ENCODE data around the gene UQCC2. TPM values are rescaled to one million over a fixed set of nuclear protein-coding genes. Genes with fewer than 3 reads are reported as not detected.

Gene UQCC2
- total RNA-seq, 3 donors from 2014 or later, result 108 to 142 (median 110) TPM

- Mint-ChIP-seq H3K4me3 (no peak overlapping the region), H3K9me3 (no peaks in the 10 kb centered on the region), H3K4me1 (ENCODE audit: low read depth) (peaks cover 15% of the 10 kb centered on the region), H3K36me3 (ENCODE audit: insufficient read depth) (peaks cover 21% of the 10 kb centered on the region), H3K27me3 (ENCODE audit: low read depth) (no peaks in the 10 kb centered on the region)
- ATAC-seq (no peak), DNase-seq (no peak)
Measured at GRCh38 chr6:33665957-33666356, 45.5 kb downstream of the UQCC2 start.

DNA sequence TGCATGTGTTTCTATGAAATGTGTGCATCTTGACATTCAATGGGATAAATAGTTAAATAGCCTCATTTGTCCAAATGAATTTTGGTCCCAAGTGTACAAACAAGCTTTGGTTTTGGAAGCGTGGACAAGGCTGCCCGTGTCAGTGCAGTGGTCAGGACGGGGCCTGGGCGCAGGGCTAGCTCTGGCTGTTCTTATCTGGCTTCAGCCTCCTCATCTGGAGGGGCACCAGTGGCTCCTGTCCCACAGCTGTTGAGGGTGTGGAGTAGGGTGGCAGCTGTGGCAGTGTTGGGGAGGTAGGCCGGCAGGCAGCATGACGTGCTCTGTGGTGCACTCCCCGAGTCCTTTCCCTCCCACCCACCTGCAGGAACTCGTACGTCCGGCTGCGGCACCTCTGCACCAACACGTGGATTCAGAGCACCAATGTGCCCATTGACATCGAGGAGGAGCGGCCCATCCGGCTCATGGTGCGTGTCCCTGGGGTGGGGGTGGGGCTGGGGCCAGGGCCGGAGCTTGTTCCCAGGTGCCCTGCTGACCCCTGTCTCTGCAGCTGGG lies 46.9 kb downstream of the UQCC2 start:
- no peak for DNase-seq
- Mint-ChIP-seq H3K4me3 (no peak overlapping the region), H3K9me3 (no peaks in the 10 kb centered on the region), H3K36me3 (ENCODE audit: insufficient read depth) (peaks cover 19% of the 10 kb centered on the region), H3K27me3 (ENCODE audit: low read depth) (no peaks in the 10 kb centered on the region), H3K4me1 (ENCODE audit: low read depth) (peaks cover 14% of the 10 kb centered on the region)
- no peak for ATAC-seq

- no peak overlapping the region for H3K4me3 Mint-ChIP-seq
- no peaks in the 10 kb centered on the region for H3K9me3 Mint-ChIP-seq
- no peaks in the 10 kb centered on the region for H3K27me3 Mint-ChIP-seq (ENCODE audit: low read depth)
- no peak for ATAC-seq
- no peak for DNase-seq
- H3K4me1 Mint-ChIP-seq (ENCODE audit: low read depth), result peaks cover 8% of the 10 kb centered on the region
- peaks cover 18% of the 10 kb centered on the region for H3K36me3 Mint-ChIP-seq (ENCODE audit: insufficient read depth)
Measured at GRCh38 chr6:33663727-33664449, 47.6 kb downstream of the UQCC2 start.

GRCh38 chr6:33663028-33663427 lies 48.5 kb downstream of the UQCC2 start:
- H3K4me1 Mint-ChIP-seq (ENCODE audit: low read depth), result no peaks in the 10 kb centered on the region
- H3K36me3 Mint-ChIP-seq (ENCODE audit: insufficient read depth), result peaks cover 17% of the 10 kb centered on the region

DNA sequence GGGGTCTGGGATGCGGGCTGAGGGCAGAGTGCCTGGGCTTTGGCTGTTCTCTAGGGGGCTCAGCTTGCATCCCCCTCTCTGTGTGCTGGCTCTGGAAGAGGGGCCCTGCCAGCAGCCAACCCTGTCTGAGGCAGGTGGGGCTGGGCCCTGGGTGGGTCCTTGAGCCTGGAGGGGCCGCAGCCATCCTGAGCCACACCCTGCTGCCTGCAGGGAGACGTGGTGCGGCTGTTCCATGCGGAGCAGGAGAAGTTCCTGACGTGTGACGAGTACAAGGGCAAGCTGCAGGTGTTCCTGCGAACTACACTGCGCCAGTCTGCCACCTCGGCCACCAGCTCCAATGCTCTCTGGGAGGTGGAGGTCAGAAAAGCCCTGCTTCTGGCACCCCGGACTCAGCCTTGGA lies 49.2 kb downstream of the UQCC2 start:
- H3K9me3 Mint-ChIP-seq, result no peaks in the 10 kb centered on the region
- H3K36me3 Mint-ChIP-seq (ENCODE audit: insufficient read depth), result peaks cover 14% of the 10 kb centered on the region
- H3K4me1 Mint-ChIP-seq (ENCODE audit: low read depth), result no peaks in the 10 kb centered on the region
- no peak overlapping the region for H3K4me3 Mint-ChIP-seq
- H3K27me3 Mint-ChIP-seq (ENCODE audit: low read depth), result no peaks in the 10 kb centered on the region
- DNase-seq (no peak), ATAC-seq (no peak)

More at GRCh38 chr6:33663028-33663427, 48.5 kb downstream of the UQCC2 start:
- Mint-ChIP-seq H3K4me3 (no peak overlapping the region), H3K9me3 (no peaks in the 10 kb centered on the region), H3K27me3 (ENCODE audit: low read depth) (no peaks in the 10 kb centered on the region)
- DNase-seq, result no peak
- ATAC-seq, result no peak

DNA sequence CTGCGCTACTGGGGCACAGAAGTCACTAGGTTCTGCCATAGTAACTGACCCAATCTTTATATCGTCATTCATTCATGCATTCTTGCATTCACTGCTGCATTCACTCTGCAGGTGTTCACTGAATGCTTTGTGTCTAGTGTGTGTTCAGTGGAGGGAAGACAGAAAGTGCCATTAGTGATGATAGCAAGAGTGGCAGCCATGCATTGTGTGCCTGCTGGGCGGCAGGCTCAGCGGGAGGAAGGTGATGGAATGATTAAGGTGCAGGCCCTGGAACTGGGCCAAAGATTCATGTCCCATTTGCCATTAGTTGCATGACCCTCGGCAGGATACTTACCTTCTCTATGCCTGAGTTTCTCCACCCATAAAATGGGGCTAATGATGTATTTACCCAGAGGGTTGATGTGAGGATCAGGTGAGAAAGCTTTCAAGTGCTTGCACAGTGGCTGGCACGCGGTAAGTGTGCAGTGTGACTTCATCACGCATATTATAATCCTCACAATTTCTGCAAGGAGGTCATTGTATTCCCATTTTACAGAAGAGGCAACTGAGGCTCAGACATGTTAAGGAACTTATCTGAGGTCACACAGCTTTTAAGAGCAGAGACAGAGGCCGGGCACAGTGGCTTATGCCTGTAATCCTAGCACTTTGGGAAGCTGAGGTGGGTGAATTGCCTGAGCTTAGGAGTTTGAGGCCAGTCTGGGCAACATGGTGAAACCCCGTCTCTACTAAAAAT lies 50.2 kb downstream of the UQCC2 start:
- Mint-ChIP-seq H3K27me3 (ENCODE audit: low read depth) (no peaks in the 10 kb centered on the region), H3K4me1 (ENCODE audit: low read depth) (no peaks in the 10 kb centered on the region), H3K36me3 (ENCODE audit: insufficient read depth) (peaks cover 9% of the 10 kb centered on the region), H3K4me3 (no peak overlapping the region), H3K9me3 (no peaks in the 10 kb centered on the region)
- DNase-seq (no peak), ATAC-seq (no peak)

GRCh38 chr6:33659986-33660385 lies 51.5 kb downstream of the UQCC2 start:
- Mint-ChIP-seq H3K36me3 (ENCODE audit: insufficient read depth) (peaks cover 6% of the 10 kb centered on the region), H3K4me1 (ENCODE audit: low read depth) (no peaks in the 10 kb centered on the region), H3K4me3 (no peak overlapping the region), H3K9me3 (no peaks in the 10 kb centered on the region), H3K27me3 (ENCODE audit: low read depth) (no peaks in the 10 kb centered on the region)
- DNase-seq (no peak), ATAC-seq (no peak)

GRCh38 chr6:33658982-33659689 lies 52.4 kb downstream of the UQCC2 start:
- Mint-ChIP-seq H3K4me1 (ENCODE audit: low read depth) (no peaks in the 10 kb centered on the region), H3K36me3 (ENCODE audit: insufficient read depth) (peaks cover 9% of the 10 kb centered on the region), H3K27me3 (ENCODE audit: low read depth) (no peaks in the 10 kb centered on the region), H3K4me3 (no peak overlapping the region), H3K9me3 (no peaks in the 10 kb centered on the region)
- DNase-seq (no peak), ATAC-seq (no peak)

DNA sequence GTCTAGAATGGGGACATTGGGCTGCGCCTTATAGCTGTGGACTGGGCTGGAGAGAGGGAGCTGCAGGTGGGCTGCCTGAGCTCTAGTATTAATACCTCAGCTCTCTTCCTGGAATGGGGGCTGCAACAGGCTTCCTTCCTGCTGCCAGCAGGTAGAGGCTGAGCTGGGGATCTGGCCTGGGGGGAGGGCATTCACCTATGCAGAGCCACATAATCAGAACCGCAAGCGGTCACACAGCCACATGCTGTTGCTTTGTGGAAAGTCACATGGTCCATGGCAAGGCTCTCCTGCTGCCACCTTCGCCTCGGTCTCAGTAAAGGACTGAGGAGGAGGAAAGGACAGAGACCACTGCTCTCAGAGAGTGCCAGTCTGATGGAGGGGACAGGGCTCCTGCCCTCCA lies 54.7 kb downstream of the UQCC2 start:
- H3K4me1 Mint-ChIP-seq (ENCODE audit: low read depth), result no peaks in the 10 kb centered on the region

GRCh38 chr6:33654831-33655554 lies 56.5 kb downstream of the UQCC2 start:
- peaks cover 11% of the 10 kb centered on the region for H3K36me3 Mint-ChIP-seq (ENCODE audit: insufficient read depth)
- ATAC-seq, result no peak
- no peak overlapping the region for H3K4me3 Mint-ChIP-seq
- no peaks in the 10 kb centered on the region for H3K9me3 Mint-ChIP-seq
- no peaks in the 10 kb centered on the region for H3K27me3 Mint-ChIP-seq (ENCODE audit: low read depth)
- DNase-seq, result no peak
- H3K4me1 Mint-ChIP-seq (ENCODE audit: low read depth), result peaks cover 2% of the 10 kb centered on the region

More for the DNA sequence above, 54.7 kb downstream of the UQCC2 start:
- H3K27me3 Mint-ChIP-seq (ENCODE audit: low read depth), result no peaks in the 10 kb centered on the region
- ATAC-seq (no peak), DNase-seq (no peak)
- H3K9me3 Mint-ChIP-seq, result no peaks in the 10 kb centered on the region
- H3K36me3 Mint-ChIP-seq (ENCODE audit: insufficient read depth), result peaks cover 9% of the 10 kb centered on the region
- H3K4me3 Mint-ChIP-seq, result no peak overlapping the region

- DNase-seq (no peak), ATAC-seq (no peak)
- H3K36me3 Mint-ChIP-seq (ENCODE audit: insufficient read depth), result peaks cover 20% of the 10 kb centered on the region
- no peaks in the 10 kb centered on the region for H3K9me3 Mint-ChIP-seq
- H3K4me1 Mint-ChIP-seq (ENCODE audit: low read depth), result peaks cover 7% of the 10 kb centered on the region
- H3K27me3 Mint-ChIP-seq (ENCODE audit: low read depth), result no peaks in the 10 kb centered on the region
- H3K4me3 Mint-ChIP-seq, result no peak overlapping the region
Measured at GRCh38 chr6:33652002-33652401, 59.5 kb downstream of the UQCC2 start.

DNA sequence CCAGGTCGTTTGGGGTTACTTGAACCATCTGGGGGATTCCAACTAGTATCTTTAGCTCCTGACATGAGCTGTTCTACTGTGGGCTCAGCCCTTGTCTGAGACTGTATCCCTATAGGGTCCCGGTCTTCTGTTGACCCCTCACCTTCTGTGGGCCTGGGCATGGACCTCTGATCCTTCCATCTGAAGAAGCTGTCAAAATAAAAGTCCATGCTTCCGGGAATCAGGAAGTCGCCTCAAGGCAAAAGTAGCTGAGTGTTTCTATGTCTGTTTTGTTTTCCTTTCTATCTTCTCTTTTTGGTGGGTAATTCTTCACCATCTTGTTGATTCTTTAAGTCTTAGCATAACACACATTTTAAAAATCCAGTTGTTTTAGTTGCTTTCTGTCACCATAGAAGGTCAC lies 60.1 kb downstream of the UQCC2 start:
- Mint-ChIP-seq H3K9me3 (no peaks in the 10 kb centered on the region), H3K27me3 (ENCODE audit: low read depth) (no peaks in the 10 kb centered on the region), H3K36me3 (ENCODE audit: insufficient read depth) (peaks cover 20% of the 10 kb centered on the region), H3K4me3 (no peak overlapping the region), H3K4me1 (ENCODE audit: low read depth) (peaks cover 7% of the 10 kb centered on the region)
- no peak for ATAC-seq
- DNase-seq, result no peak
